H1 (cell line): ENCODE results near the gene OGG1. TPM values are rescaled to one million over a fixed set of nuclear protein-coding genes. Genes with fewer than 3 reads are reported as not detected.

Experiments
- CBX5 ChIP-seq: fragments of 300-800, 300-1000 bp; sonication (generic); IDR thresholded peaks from 2 replicates; pipeline ENCODE4 v1.7.1; 2016; ENCODE audit warnings: antibody characterized with exemption, low read length, low read depth
- RAD21 ChIP-seq, 2 experiments: IDR thresholded peaks in 1 of 2; conservative IDR thresholded peaks in 1 of 2; 2 replicates each; pipeline ENCODE4 v1.6.1; 2011; ENCODE audit warnings: low read depth in 2 of 2, low read length in 2 of 2, improper control_type of control experiment in 1 of 2, inconsistent platforms in 1 of 2, mild to moderate bottlenecking in 1 of 2, moderate library complexity in 1 of 2
- SRF ChIP-seq: IDR thresholded peaks from 2 replicates; pipeline ENCODE4 v1.6.1; 2011; ENCODE audit warnings: mild to moderate bottlenecking, low read depth, low read length, moderate library complexity
- TAF1 ChIP-seq: IDR thresholded peaks from 2 replicates; pipeline ENCODE4 v1.6.1; 2011; ENCODE audit warnings: mild to moderate bottlenecking, low read depth, low read length
- YY1 ChIP-seq: IDR thresholded peaks from 2 replicates; pipeline ENCODE4 v1.6.1; 2011; ENCODE audit warnings: low read depth, mild to moderate bottlenecking, low read length
- ZNF274 ChIP-seq: IDR thresholded peaks from 2 replicates; pipeline ENCODE4 v1.7.0; 2012; ENCODE audit warnings: low read length, borderline replicate concordance; ENCODE audit errors: extremely low read depth
- polyA plus RNA-seq, 7 experiments: library from polyadenylated mRNA; depleted of rRNA in 3 of 7; stranded (reverse) in 5 of 7; unstranded in 2 of 7; fragments of >200 nt in 5 of 7; fragments of 200-250 nt in 2 of 7; gene quantifications; 1 replicate in 5 of 7; 2 replicates in 1 of 7; 4 replicates in 1 of 7; pipeline versions ENCODE4 v1.2.1 to v1.2.3, GENCODE V29; 2011 to 2013; ENCODE audit warnings: missing spikeins in 2 of 7, mixed read lengths in 2 of 7
- total RNA-seq: library from RNA; stranded (reverse); fragmentation: NEBNext Ultra II Directional; extraction: Animal tissue kit (Norgen Biotek cat#: 25700); gene quantifications from 2 replicates; pipeline ENCODE4 v1.2.1, GENCODE V29; 2021
- TF ChIP-seq, protein P1 (sequence below): fragments of 300-600 bp; sonication (generic); IDR thresholded peaks from 2 replicates; pipeline ENCODE4 v1.7.1; 2012; ENCODE audit warnings: low read length, moderate library complexity, mild to moderate bottlenecking, inconsistent platforms; ENCODE audit not compliant: insufficient replicate concordance

Gene OGG1
- total and polyA plus RNA-seq, 2 of the 8 experiments (the other 6 are each of a cell fraction or from before 2014, with no cell fraction given), result 29.6 to 46.8 TPM

DNA sequence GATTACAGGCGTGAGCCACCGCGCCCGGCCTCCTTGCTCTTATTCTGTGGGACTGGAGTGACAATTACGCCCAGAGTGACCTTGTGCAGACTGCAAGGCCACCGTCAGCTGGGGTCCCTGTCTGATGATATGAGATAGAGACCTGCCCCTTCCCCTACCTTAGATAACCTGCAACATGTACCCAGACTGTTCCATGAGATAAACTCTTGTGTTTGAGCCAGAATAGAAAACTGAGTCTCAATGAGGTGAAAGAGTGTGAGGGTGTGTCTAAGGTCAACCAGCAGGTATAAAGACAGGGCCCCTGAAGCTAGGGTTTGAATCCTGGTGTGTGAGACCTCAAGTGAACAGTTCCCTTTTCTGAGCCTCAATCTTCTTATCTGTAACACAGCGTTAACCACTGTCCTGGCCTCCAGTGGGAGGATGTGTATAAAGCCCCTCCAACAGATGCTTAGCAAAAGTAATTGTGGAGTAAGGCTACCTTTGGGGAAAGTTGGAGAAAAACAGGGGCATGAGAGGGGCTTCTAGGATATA is 36.5 kb downstream of the OGG1 start (continued):
- TF ChIP-seq CBX5 (no peak), RAD21 (IDR thresholded peaks at IDR 0.05 in 1 of 2, conservative IDR thresholded peaks at IDR 0.05 in 1 of 2; ENCODE audit: low read depth in 2 of 2, low read length in 2 of 2) (no peak), SRF (no peak), YY1 (no peak), ZNF274 (no peak), TAF1 (no peak)
- TF ChIP-seq, protein P1, sequence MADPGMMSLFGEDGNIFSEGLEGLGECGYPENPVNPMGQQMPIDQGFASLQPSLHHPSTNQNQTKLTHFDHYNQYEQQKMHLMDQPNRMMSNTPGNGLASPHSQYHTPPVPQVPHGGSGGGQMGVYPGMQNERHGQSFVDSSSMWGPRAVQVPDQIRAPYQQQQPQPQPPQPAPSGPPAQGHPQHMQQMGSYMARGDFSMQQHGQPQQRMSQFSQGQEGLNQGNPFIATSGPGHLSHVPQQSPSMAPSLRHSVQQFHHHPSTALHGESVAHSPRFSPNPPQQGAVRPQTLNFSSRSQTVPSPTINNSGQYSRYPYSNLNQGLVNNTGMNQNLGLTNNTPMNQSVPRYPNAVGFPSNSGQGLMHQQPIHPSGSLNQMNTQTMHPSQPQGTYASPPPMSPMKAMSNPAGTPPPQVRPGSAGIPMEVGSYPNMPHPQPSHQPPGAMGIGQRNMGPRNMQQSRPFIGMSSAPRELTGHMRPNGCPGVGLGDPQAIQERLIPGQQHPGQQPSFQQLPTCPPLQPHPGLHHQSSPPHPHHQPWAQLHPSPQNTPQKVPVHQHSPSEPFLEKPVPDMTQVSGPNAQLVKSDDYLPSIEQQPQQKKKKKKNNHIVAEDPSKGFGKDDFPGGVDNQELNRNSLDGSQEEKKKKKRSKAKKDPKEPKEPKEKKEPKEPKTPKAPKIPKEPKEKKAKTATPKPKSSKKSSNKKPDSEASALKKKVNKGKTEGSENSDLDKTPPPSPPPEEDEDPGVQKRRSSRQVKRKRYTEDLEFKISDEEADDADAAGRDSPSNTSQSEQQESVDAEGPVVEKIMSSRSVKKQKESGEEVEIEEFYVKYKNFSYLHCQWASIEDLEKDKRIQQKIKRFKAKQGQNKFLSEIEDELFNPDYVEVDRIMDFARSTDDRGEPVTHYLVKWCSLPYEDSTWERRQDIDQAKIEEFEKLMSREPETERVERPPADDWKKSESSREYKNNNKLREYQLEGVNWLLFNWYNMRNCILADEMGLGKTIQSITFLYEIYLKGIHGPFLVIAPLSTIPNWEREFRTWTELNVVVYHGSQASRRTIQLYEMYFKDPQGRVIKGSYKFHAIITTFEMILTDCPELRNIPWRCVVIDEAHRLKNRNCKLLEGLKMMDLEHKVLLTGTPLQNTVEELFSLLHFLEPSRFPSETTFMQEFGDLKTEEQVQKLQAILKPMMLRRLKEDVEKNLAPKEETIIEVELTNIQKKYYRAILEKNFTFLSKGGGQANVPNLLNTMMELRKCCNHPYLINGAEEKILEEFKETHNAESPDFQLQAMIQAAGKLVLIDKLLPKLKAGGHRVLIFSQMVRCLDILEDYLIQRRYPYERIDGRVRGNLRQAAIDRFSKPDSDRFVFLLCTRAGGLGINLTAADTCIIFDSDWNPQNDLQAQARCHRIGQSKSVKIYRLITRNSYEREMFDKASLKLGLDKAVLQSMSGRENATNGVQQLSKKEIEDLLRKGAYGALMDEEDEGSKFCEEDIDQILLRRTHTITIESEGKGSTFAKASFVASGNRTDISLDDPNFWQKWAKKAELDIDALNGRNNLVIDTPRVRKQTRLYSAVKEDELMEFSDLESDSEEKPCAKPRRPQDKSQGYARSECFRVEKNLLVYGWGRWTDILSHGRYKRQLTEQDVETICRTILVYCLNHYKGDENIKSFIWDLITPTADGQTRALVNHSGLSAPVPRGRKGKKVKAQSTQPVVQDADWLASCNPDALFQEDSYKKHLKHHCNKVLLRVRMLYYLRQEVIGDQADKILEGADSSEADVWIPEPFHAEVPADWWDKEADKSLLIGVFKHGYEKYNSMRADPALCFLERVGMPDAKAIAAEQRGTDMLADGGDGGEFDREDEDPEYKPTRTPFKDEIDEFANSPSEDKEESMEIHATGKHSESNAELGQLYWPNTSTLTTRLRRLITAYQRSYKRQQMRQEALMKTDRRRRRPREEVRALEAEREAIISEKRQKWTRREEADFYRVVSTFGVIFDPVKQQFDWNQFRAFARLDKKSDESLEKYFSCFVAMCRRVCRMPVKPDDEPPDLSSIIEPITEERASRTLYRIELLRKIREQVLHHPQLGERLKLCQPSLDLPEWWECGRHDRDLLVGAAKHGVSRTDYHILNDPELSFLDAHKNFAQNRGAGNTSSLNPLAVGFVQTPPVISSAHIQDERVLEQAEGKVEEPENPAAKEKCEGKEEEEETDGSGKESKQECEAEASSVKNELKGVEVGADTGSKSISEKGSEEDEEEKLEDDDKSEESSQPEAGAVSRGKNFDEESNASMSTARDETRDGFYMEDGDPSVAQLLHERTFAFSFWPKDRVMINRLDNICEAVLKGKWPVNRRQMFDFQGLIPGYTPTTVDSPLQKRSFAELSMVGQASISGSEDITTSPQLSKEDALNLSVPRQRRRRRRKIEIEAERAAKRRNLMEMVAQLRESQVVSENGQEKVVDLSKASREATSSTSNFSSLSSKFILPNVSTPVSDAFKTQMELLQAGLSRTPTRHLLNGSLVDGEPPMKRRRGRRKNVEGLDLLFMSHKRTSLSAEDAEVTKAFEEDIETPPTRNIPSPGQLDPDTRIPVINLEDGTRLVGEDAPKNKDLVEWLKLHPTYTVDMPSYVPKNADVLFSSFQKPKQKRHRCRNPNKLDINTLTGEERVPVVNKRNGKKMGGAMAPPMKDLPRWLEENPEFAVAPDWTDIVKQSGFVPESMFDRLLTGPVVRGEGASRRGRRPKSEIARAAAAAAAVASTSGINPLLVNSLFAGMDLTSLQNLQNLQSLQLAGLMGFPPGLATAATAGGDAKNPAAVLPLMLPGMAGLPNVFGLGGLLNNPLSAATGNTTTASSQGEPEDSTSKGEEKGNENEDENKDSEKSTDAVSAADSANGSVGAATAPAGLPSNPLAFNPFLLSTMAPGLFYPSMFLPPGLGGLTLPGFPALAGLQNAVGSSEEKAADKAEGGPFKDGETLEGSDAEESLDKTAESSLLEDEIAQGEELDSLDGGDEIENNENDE, result no peak
